ENCODE measurements around the gene DCLK2.
"Not testable (repeated sequence)": the region's sequence is repeated elsewhere in the genome, so short reads cannot be mapped to it uniquely, and the experiment has no call there.

Gene DCLK2

DNA sequence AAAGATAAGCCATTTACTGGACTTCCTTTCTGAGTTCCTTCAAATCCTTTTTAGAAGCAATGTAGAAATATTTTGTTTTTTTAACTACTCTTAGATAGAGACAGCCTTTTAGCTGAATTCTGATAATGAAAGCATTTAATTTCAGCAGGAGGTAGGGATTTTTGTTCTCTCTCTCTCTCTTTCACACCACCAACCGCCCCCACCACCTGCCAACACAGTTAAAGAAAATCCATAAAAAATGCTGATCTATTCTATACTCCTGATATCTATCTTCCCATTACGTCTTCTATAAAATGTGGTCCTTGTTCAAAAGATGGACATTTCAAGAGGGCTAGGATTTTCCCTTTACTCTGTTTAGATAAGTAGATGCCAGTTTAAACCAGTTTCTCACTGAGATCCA lies 104.5 kb downstream of the DCLK2 start:
- no peak for TF ChIP-seq CTCF (IDR thresholded peaks at IDR 0.05; ENCODE audit: low read depth, low read length, missing control alignments)
- H3K4me3 ChIP-seq (ENCODE audit: low read depth, low read length): no peak overlapping the region
- DNase-seq (ENCODE audit: low read depth): no peak

DNA sequence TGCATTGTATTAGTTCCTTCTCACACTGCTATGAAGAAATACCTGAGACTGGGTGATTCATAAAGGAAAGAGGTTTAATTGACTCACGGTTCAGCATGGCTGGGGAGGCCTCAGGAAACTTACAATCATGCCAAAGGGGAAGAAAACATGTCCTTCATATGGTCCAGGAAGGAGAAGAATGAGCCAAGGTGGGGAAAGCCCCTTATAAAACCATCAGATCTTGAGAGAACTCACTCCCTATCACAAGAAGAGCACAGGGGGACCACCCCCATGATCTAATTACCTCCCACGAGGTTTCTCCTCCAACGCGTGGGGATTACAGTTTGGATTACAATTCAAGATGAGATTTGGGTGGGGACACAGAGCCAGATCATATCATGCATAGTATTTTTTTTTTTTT lies 106.8 kb downstream of the DCLK2 start:
- DNase-seq (ENCODE audit: low read depth); H3K4me3 ChIP-seq (ENCODE audit: low read depth, low read length): not testable (repeated sequence)

DNA sequence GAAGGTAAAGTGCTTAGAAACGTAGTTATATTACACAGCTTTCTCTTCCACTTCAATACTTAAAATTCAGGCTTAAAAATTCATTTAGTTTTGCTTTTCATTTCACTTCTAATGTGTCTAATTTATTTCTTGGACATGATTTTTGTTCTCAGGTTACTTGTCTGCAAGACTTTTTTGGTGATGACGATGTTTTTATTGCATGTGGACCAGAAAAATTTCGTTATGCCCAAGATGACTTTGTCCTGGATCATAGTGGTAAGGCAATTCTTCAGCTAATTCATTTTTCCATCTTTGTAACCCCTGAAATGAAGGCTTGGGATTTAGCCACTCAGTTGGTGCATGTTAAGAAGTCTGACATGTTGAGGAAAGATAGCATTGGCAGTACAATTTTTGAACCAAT lies 114.7 kb downstream of the DCLK2 start:
- TF ChIP-seq CTCF (IDR thresholded peaks at IDR 0.05; ENCODE audit: low read depth, low read length, missing control alignments): no peak
- DNase-seq (ENCODE audit: low read depth): no peak

GRCh38 chr4:150197256-150197655 lies 119.0 kb downstream of the DCLK2 start:
- H3K4me3 ChIP-seq (ENCODE audit: low read depth, low read length); DNase-seq (ENCODE audit: low read depth): not testable (repeated sequence)

More for the DNA sequence above, 114.7 kb downstream of the DCLK2 start:
- H3K4me3 ChIP-seq (ENCODE audit: low read depth, low read length): no peak overlapping the region

DNA sequence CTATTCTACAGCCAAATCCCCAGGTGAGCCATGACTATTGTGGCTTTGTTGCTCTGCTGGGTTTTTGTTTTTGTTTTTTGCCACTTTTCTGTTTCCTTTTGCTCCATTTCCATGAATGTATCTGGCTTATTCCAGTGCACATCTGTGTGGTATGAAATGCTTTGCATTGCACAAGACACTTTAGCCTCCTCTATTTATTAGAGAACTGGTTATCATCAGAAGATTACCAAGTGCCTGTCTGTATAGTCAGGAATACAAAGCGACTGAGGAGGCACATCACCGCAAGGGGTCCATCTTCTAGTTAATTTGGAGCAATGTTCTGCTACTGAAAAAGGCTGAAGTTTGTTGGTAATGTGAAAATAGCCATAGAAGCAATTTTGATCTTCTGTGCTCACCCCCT lies 120.8 kb downstream of the DCLK2 start:
- TF ChIP-seq CTCF (IDR thresholded peaks at IDR 0.05; ENCODE audit: low read depth, low read length, missing control alignments): no peak
- H3K4me3 ChIP-seq (ENCODE audit: low read depth, low read length): no peak overlapping the region
- no peak for DNase-seq (ENCODE audit: low read depth)

- DNase-seq (ENCODE audit: low read depth): no peak
- no peak overlapping the region for H3K4me3 ChIP-seq (ENCODE audit: low read depth, low read length)
- no peak for TF ChIP-seq CTCF (IDR thresholded peaks at IDR 0.05; ENCODE audit: low read depth, low read length, missing control alignments)
Observed at GRCh38 chr4:150205016-150205415, 126.8 kb downstream of the DCLK2 start.

- no peak for TF ChIP-seq CTCF (IDR thresholded peaks at IDR 0.05; ENCODE audit: low read depth, low read length, missing control alignments)
- DNase-seq (ENCODE audit: low read depth): no peak
- H3K4me3 ChIP-seq (ENCODE audit: low read depth, low read length): no peak overlapping the region
Observed at GRCh38 chr4:150206265-150206664, 128.0 kb downstream of the DCLK2 start.

- no peak for TF ChIP-seq CTCF (IDR thresholded peaks at IDR 0.05; ENCODE audit: low read depth, low read length, missing control alignments)
- DNase-seq (ENCODE audit: low read depth): no peak
- no peak overlapping the region for H3K4me3 ChIP-seq (ENCODE audit: low read depth, low read length)
Observed at GRCh38 chr4:150206954-150207353, 128.7 kb downstream of the DCLK2 start.
